GM18508 (cell line): ENCODE data around the gene ATXN1.
A peak's percentile ranks its signal among the peaks of the same experiment; 100 is the strongest.

ENCODE experiments used
- ATAC-seq: cut with Tn5 transposase; IDR thresholded peaks from one replicate; pipeline ENCODE4 v1.9.1; 2021; ENCODE audit warnings: moderate number of reproducible peaks; ENCODE audit not compliant: insufficient read depth, unreplicated experiment

ATXN1 gene

GRCh38 chr6:16595514-16596120 is 165.6 kb downstream of the ATXN1 start:
- no peak for ATAC-seq

DNA sequence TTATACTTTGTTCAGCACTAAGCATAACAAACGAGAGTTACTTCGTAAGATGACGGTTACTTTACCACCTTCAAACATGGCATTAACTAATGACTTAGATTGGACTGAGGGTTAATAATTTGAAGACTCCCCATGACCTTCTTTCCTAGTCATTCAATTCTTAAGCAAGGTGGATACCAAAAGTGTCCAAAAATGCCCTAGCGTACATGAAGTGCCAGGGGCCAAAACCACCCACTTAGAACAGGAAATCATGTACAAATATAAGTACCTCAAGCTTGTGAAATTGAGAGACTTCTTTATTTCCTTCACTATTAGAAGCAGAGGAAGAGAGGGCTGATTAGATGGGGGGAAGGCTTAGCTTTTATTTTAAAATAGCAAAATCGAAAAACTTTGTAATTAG is 166.4 kb downstream of the ATXN1 start:
- no peak for ATAC-seq

GRCh38 chr6:16592223-16592911 is 168.9 kb downstream of the ATXN1 start:
- no peak for ATAC-seq

GRCh38 chr6:16591396-16592222 is 169.7 kb downstream of the ATXN1 start:
- ATAC-seq: peak; percentile 82

DNA sequence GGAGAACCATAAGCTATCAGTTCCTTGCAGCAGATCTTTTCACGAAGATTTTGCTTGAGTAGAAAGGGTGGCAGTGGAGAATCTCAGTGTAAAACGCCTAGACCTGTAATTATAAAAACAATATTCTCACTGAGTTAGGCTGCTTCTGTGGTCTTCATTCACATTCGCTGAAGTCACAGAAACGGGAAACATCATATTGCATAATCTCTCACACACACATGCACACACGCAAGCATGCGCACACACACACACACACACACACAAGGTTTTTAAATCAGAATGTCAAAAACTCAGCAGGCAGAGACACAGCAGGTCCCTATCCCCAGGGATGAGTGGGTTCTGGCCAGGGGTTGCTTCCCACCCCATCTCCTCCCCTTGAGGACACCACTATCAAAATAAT is 175.5 kb downstream of the ATXN1 start:
- no peak for ATAC-seq

DNA sequence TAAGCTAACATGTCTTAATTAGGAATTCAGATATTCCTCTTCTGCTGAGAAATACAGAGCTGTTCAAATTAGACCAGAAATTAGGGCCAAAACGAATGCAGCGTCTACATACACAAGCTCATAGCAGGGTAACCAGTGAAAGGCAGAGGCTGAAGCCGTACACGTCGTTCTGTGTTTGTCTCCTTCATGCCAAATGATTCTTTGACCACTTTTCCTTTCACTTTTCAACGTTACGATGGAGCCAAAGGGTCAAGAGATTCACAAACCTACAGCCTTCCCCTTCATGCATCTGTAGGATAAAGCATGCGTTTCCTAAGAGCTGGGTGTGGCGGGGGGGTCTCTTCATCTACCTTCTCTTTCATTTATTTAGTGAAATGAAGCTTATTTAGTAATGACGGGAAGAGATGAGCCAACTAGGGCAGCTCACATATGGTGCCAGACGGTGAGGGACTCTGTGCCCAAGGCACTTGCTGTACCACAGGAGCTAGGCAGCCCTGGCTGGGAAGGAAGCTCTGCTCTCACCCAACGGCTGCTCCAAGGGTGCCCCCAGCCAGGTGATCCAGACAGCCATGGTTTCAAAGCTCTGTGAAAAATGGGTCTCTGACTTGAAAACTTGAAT is 178.0 kb downstream of the ATXN1 start:
- no peak for ATAC-seq

DNA sequence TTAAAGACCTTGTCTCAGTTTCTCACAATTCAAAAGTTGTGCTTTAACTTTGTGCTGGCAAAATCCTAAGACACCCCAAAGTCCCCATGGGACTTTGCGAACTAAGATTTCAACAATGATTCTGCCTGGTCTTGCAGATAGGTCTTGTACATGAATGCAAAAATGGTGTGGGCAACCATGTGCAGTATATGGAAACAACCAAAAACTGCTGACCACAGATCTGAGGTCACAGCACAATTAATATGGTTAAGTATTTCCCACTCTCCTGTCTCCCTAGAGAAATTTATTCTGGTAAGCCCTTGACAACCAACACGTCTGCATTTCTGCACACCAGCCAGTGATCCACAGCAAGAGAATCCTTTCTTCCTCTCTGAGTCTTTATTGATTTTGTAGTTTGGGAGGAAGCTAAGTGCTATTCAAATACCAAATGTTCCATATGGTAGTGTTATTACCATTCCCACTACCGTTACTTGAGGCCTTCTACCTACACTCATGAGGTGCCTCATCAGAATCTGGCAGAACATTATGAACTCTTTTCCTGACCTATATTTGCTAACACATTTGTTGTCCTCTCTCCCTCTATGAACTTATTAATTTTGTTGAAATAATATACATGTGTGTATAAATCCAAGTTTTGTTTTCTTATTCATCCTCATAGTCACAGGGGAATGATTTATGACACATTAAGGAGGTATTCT is 178.7 kb downstream of the ATXN1 start:
- ATAC-seq: no peak

DNA sequence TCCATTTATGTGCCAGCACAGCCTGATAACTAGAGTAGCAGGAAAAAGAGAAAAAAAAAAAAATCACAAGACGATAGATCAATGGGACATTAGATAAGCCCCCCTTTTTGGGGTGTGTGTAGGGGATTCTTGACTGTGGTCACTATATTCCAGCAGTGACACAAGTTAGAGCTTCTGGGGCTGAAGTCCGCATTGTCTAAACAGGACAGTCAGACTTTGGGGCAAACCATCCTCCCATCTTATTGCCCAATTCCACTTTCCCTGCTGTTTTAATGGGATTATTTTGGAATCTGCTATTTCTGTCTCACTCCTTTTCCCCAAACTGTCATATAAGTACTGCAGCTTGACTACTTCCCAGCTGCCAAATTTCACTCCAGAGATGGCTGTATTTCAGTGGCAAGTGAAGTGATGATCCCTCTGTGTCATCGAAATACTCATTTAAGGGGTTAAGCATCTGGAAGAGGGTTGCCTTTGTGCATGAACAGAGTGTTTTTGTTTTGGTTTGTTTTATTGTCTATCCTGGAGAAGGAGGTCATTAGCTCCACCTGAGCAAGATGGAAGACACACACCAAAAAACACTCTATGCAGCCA is 182.5 kb downstream of the ATXN1 start:
- no peak for ATAC-seq

DNA sequence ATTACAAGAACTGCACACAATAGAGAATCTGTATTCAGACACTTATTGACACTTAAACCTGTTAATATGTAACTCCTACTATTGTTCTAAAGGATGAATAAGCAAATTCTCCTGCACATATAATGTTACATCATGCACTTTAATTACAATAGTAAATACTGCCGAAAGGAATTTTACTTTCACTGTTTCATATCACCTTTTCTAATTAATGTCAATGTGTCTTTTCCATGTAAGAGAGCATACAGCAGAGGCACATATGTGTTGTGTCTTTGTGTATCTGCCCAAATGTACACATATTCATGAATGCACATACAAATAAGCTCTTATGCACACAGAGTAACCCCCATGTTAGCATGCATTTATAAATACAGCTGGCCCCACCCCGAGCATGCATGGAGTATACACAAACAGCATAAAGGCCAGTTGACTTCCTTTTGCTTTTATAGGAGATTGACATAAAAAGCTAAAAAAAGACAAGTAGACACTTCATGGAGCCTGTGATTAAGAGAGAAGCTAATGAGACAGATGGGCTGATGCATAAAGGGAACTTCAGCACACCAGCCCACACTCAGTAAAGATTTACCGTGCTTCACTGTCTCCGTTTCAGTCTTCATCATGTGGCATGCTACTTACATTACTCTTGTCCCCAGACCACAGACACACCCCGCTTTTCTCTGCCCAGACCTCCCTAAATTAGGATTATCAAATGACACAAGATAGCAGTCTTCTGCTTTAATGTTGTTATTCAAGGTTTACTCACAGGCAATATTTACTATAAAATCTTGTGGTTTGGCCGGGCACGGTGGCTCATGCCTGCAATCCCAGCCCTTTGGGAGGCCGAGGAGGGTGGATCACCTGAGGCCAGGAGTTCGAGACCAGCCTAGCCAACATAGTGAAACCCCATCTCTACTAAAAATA is 184.6 kb downstream of the ATXN1 start:
- ATAC-seq: peak; percentile 75

DNA sequence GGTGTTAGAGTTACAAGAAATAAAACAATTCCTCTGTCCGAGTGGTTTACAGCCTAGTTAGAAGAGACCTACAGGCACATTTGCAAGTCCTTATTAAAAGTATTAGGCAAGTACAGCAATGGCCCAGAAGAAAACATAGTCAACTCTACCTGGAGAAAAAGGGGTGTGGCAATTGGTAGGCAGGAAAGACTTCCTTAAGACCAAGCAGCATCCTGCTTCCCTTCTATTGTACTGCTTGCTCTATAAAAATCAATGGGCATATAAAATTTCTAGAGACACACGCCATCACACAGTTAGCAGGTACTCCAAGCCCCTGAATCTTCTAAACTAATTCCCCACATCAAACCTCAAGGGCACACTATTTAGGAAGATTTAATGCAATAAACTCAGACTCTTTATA is 185.6 kb downstream of the ATXN1 start:
- ATAC-seq: no peak

DNA sequence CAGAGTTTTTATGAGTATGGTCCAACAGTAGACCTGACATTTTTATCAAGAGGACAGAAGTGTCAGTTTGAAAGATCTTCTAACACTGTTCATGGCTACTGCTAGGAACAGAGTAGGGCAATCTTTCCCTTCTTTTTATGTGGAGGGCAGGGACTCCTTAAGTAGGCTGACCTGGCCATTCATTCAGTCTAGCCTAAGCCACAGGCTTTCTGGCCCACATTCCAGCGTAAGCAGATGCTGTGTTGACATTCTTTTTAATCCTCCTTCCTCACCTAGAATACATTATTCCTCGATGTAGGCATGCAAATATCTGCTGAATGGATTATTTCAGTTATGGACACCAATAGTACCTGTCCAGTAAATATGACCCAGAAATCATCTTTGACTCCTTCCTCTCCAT is 188.3 kb downstream of the ATXN1 start:
- ATAC-seq: no peak

DNA sequence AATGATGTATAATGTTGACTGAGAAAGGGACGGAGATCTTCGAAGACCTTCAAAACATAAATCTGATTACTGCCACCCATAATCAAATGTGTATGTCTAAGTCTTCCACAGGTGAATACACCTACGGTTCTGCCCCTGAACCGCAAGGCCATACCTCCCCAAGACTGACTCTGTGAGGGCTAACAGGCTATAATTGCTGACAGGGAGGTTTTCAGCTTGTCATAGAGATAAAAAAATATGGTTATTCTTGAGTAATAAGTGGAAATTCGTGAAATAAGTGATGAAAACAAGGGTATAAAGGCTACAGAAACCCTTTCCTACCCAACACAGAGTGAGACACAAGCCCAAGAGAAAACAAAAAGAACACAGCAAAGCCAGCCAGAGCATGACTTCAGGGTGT is 188.9 kb downstream of the ATXN1 start:
- ATAC-seq: no peak

- no peak for ATAC-seq
Observed at GRCh38 chr6:16570946-16571345, 190.3 kb downstream of the ATXN1 start.

- no peak for ATAC-seq
Observed at GRCh38 chr6:16570221-16570553, 191.1 kb downstream of the ATXN1 start.

- no peak for ATAC-seq
Observed at GRCh38 chr6:16568128-16568527, 193.1 kb downstream of the ATXN1 start.

- no peak for ATAC-seq
Observed at GRCh38 chr6:16567071-16567470, 194.2 kb downstream of the ATXN1 start.

DNA sequence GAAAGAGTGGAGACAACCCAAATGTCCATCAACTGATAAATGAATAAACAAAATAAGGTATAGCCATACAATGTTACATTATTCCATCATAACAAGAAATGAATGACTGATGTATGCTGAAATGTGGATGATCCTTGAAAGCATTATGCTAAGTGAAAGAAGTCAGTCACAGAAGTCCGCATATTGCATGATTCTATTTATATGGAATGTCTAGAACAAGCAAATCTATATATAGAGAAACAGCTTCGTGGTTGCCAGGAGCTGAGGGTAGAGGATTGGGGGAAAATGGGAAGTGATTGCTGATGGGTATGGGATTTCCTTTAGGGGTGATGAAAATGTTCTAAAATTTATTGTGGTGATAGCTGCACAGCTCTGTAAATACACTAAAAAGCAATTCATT is 196.8 kb downstream of the ATXN1 start:
- ATAC-seq: no peak

DNA sequence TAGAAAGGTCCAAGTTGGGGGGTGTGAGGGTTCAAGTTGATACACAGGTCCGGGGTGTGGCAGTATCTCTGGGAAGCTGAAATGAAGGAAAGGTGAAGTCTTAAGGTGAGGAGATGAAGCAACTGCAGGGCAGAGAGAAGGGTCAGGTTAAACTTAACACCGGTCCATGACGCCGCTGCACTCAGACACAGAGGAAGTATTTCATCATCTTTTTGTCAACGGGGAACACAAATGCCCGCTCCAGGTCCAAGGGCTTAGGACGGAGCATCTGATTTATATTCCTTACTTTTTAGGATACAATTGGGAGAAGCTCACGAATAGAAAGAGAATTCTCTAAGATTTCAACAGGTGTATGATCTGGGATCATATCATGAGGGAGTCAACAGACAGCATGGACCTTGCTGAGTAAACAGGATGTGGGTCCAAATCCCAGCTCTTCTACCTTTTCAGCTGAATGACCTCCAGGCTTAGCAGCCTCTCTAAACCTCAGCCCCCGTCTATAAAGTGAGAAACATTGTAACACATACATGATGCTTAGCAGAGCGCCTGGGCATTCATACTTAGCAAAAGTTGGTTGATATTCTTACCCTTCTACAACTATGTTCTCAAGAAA is 197.5 kb downstream of the ATXN1 start:
- ATAC-seq: no peak

- no peak for ATAC-seq
Observed at GRCh38 chr6:16562498-16562897, 198.8 kb downstream of the ATXN1 start.
